ENCODE results near the gene SCFD2.

GRCh38 chr4:53128231-53128630, 237.6 kb downstream of the SCFD2 start:
- no peak for TF ChIP-seq CTCF (IDR thresholded peaks at IDR 0.05 in 4 of 5, conservative IDR thresholded peaks at IDR 0.05 in 1 of 5)
- no peak for TF ChIP-seq POLR2A (IDR thresholded peaks at IDR 0.05)
